GM21526 (cell line): ENCODE data around the gene MDP1.

Experiments used
- ATAC-seq: cut with Tn5 transposase; IDR thresholded peaks from one replicate; pipeline ENCODE4 v1.9.1; 2021; ENCODE audit warnings: moderate library complexity; ENCODE audit not compliant: unreplicated experiment, low FRiP score

MDP1 gene

GRCh38 chr14:24164518-24164991 is 51.3 kb downstream of the MDP1 start:
- ATAC-seq: no peak
